ENCODE measurements around the gene ZCCHC24.

ZCCHC24 gene

GRCh38 chr10:79410315-79411094 is 34.9 kb downstream of the ZCCHC24 start:
- no peak for DNase-seq (ENCODE audit: low read depth in 2 of 2)

- DNase-seq (ENCODE audit: low read depth in 2 of 2) = no peak
These were observed 35.7 kb downstream of the ZCCHC24 start for GRCh38 chr10:79409726-79410085.

- no peak for DNase-seq (ENCODE audit: low read depth in 2 of 2)
These were observed 36.2 kb downstream of the ZCCHC24 start for GRCh38 chr10:79409038-79409725.

GRCh38 chr10:79407811-79408795 is 37.3 kb downstream of the ZCCHC24 start:
- no peak for DNase-seq (ENCODE audit: low read depth in 2 of 2)

- DNase-seq (ENCODE audit: low read depth in 2 of 2) = no peak
These were observed 38.0 kb downstream of the ZCCHC24 start for GRCh38 chr10:79407423-79407796.

GRCh38 chr10:79406683-79407422 is 38.6 kb downstream of the ZCCHC24 start:
- no peak for DNase-seq (ENCODE audit: low read depth in 2 of 2)

- DNase-seq (ENCODE audit: low read depth in 2 of 2) = no peak
These were observed 39.4 kb downstream of the ZCCHC24 start for GRCh38 chr10:79405995-79406515.

- no peak for DNase-seq (ENCODE audit: low read depth in 2 of 2)
These were observed 40.0 kb downstream of the ZCCHC24 start for GRCh38 chr10:79405221-79405994.

- no peak for DNase-seq (ENCODE audit: low read depth in 2 of 2)
These were observed 40.7 kb downstream of the ZCCHC24 start for GRCh38 chr10:79404690-79405131.

GRCh38 chr10:79404231-79404609 is 41.2 kb downstream of the ZCCHC24 start:
- no peak for DNase-seq (ENCODE audit: low read depth in 2 of 2)

- DNase-seq (ENCODE audit: low read depth in 2 of 2) = no peak
These were observed 41.8 kb downstream of the ZCCHC24 start for GRCh38 chr10:79403441-79404230.

- no peak for DNase-seq (ENCODE audit: low read depth in 2 of 2)
These were observed 42.5 kb downstream of the ZCCHC24 start for GRCh38 chr10:79402951-79403350.

- DNase-seq (ENCODE audit: low read depth in 2 of 2) = no peak
These were observed 42.8 kb downstream of the ZCCHC24 start for GRCh38 chr10:79402625-79402946.

GRCh38 chr10:79401015-79401921 is 44.2 kb downstream of the ZCCHC24 start:
- no peak for DNase-seq (ENCODE audit: low read depth in 2 of 2)

- peak in 1 of 2 experiments; percentile 52 for DNase-seq (ENCODE audit: low read depth in 2 of 2)
These were observed 45.0 kb downstream of the ZCCHC24 start for GRCh38 chr10:79400146-79401004.

GRCh38 chr10:79399223-79399831 is 46.1 kb downstream of the ZCCHC24 start:
- DNase-seq (ENCODE audit: low read depth in 2 of 2) = no peak

GRCh38 chr10:79398642-79399041 is 46.8 kb downstream of the ZCCHC24 start:
- no peak for DNase-seq (ENCODE audit: low read depth in 2 of 2)

Measured in stimulated activated CD4-positive, alpha-beta T cell treated with anti-CD3 and anti-CD28 coated beads, Interleukin-12 subunit alpha, Interleukin-12 subunit beta, amount 100 ng/mL, for 24 hours (primary cell).